NCI-H82 treated with DMSO at 0.1 percent for 48 hours (cell line): ENCODE measurements around the gene DNAH9.

ENCODE experiments used
- DNase-seq: peaks from one replicate; lab custom pipeline; 2025; ENCODE audit not compliant: unreplicated experiment; lab: John Stamatoyannopoulos, UW

The DNAH9 gene

GRCh38 chr17:11608396-11608795, 10.1 kb downstream of the DNAH9 start:
- DNase-seq = no peak

GRCh38 chr17:11610999-11611566, 12.8 kb downstream of the DNAH9 start:
- DNase-seq = peak; percentile 95

GRCh38 chr17:11612956-11613355, 14.7 kb downstream of the DNAH9 start:
- no peak for DNase-seq

GRCh38 chr17:11618861-11619566, 20.7 kb downstream of the DNAH9 start:
- no peak for DNase-seq

- DNase-seq = no peak
Measured at GRCh38 chr17:11622492-11622891, 24.2 kb downstream of the DNAH9 start.

GRCh38 chr17:11624976-11625375, 26.7 kb downstream of the DNAH9 start:
- DNase-seq = no peak

- no peak for DNase-seq
Measured at GRCh38 chr17:11625878-11626277, 27.6 kb downstream of the DNAH9 start.

GRCh38 chr17:11627301-11627940, 29.2 kb downstream of the DNAH9 start:
- no peak for DNase-seq

GRCh38 chr17:11628374-11628773, 30.1 kb downstream of the DNAH9 start:
- DNase-seq = no peak

GRCh38 chr17:11628831-11629230, 30.6 kb downstream of the DNAH9 start:
- no peak for DNase-seq

GRCh38 chr17:11636771-11637170, 38.5 kb downstream of the DNAH9 start:
- no peak for DNase-seq

- peak; percentile 24 for DNase-seq
Measured at GRCh38 chr17:11637796-11638195, 39.5 kb downstream of the DNAH9 start.

- no peak for DNase-seq
Measured at GRCh38 chr17:11638700-11639265, 40.5 kb downstream of the DNAH9 start.

- DNase-seq = no peak
Measured at GRCh38 chr17:11639736-11640462, 41.6 kb downstream of the DNAH9 start.

GRCh38 chr17:11640463-11640814, 42.2 kb downstream of the DNAH9 start:
- no peak for DNase-seq

- no peak for DNase-seq
Measured at GRCh38 chr17:11641521-11642275, 43.4 kb downstream of the DNAH9 start.

GRCh38 chr17:11642655-11643054, 44.4 kb downstream of the DNAH9 start:
- DNase-seq = no peak

- DNase-seq = no peak
Measured at GRCh38 chr17:11643851-11644250, 45.6 kb downstream of the DNAH9 start.

- DNase-seq = peak; percentile 88
Measured at GRCh38 chr17:11644265-11645212, 46.3 kb downstream of the DNAH9 start.

- DNase-seq = peak; percentile 32
Measured at GRCh38 chr17:11645426-11645825, 47.2 kb downstream of the DNAH9 start.
